HepG2 (cell line): Measurements from ENCODE around the gene CSNK1D. TPM values are rescaled to one million over a fixed set of nuclear protein-coding genes. Genes with fewer than 3 reads are reported as not detected.
A peak's percentile ranks its signal among the peaks of the same experiment; 100 is the strongest.

ENCODE experiments used
- ATF2 ChIP-seq: sonication (generic); formaldehyde crosslinking; IDR thresholded peaks from 2 replicates; pipeline ENCODE4 v1.4.0; 2020; ENCODE audit warnings: missing genetic modification reagents
- FOSL2 ChIP-seq: sonication (generic); formaldehyde crosslinking; IDR thresholded peaks from 2 replicates; pipeline ENCODE4 v1.4.0; 2020; ENCODE audit warnings: missing genetic modification reagents
- MXD3 ChIP-seq: IDR thresholded peaks from 2 replicates; pipeline ENCODE4 v1.6.1; 2016; ENCODE audit warnings: mild to moderate bottlenecking, missing biosample characterization, missing genetic modification reagents
- NPAS2 ChIP-seq: sonication (generic); formaldehyde crosslinking; IDR thresholded peaks from 2 replicates; pipeline ENCODE4 v1.8.0; 2022; ENCODE audit warnings: mild to moderate bottlenecking, missing genetic modification reagents, borderline replicate concordance
- STAG1 ChIP-seq: sonication (generic); formaldehyde crosslinking; IDR thresholded peaks from 2 replicates; pipeline ENCODE4 v1.4.0; 2020; ENCODE audit warnings: missing genetic modification reagents
- TCF12 ChIP-seq, 2 experiments: fragments of 450-650 bp in 1 of 2; sonication (generic) in 1 of 2; formaldehyde crosslinking in 1 of 2; IDR thresholded peaks; 2 replicates each; pipeline versions ENCODE4 v1.6.1 to v1.8.0; 2017 to 2022; ENCODE audit warnings: antibody characterized with exemption in 1 of 2, mild to moderate bottlenecking in 1 of 2, missing genetic modification reagents in 1 of 2, moderate library complexity in 1 of 2
- TFE3 ChIP-seq: IDR thresholded peaks from 2 replicates; pipeline ENCODE4 v1.6.1; 2016
- TGIF2 ChIP-seq: IDR thresholded peaks from 2 replicates; pipeline ENCODE4 v1.6.1; 2016; ENCODE audit warnings: control low read depth, missing compliant biosample characterization
- ZBTB40 ChIP-seq, 2 experiments: fragments of 450-650 bp in 1 of 2; sonication (generic) in 1 of 2; formaldehyde crosslinking in 1 of 2; IDR thresholded peaks; 2 replicates each; pipeline versions ENCODE4 v1.6.1 to v1.8.0; 2016 to 2022; ENCODE audit warnings: antibody characterized with exemption in 1 of 2, mild to moderate bottlenecking in 1 of 2, missing genetic modification reagents in 1 of 2
- ZNF280B ChIP-seq: sonication (generic); formaldehyde crosslinking; IDR thresholded peaks from 2 replicates; pipeline ENCODE4 v1.5.0; 2020; ENCODE audit warnings: missing genetic modification reagents, mild to moderate bottlenecking, borderline replicate concordance
- ZNF570 ChIP-seq: sonication (generic); formaldehyde crosslinking; IDR thresholded peaks from 2 replicates; pipeline ENCODE4 v1.4.0; 2020; ENCODE audit warnings: mild to moderate bottlenecking, missing genetic modification reagents, borderline replicate concordance
- ZNF598 ChIP-seq: sonication (generic); formaldehyde crosslinking; IDR thresholded peaks from 2 replicates; pipeline ENCODE4 v1.5.1; 2020; ENCODE audit warnings: mild to moderate bottlenecking, missing genetic modification reagents, borderline replicate concordance
- ZZZ3 ChIP-seq: sonication (generic); formaldehyde crosslinking; IDR thresholded peaks from 2 replicates; pipeline ENCODE4 v1.4.0; 2020; ENCODE audit warnings: missing genetic modification reagents, mild to moderate bottlenecking, borderline replicate concordance
- polyA plus RNA-seq, 8 experiments: library from polyadenylated mRNA; depleted of rRNA in 3 of 8; stranded (reverse) in 7 of 8; unstranded in 1 of 8; fragments of >200 nt; fragmentation: Illumina TruSeq in 4 of 8; extraction: Trizol in 4 of 8; gene quantifications; 2 replicates each; pipeline versions ENCODE4 v1.2.1 to v1.2.3, GENCODE V29; 2011 to 2016; ENCODE audit warnings: low read depth in 4 of 8, missing spikeins in 1 of 8, mixed read lengths in 1 of 8; ENCODE audit not compliant: insufficient read depth in 1 of 8
- total RNA-seq, 5 experiments: library from RNA; depleted of rRNA; stranded (reverse); fragments of >200 nt; fragmentation: Illumina TruSeq; extraction: Trizol; gene quantifications; 2 replicates each; pipeline ENCODE4 v1.2.3, GENCODE V29; 2016; ENCODE audit warnings: low read depth in 1 of 5

Gene CSNK1D
- total and polyA plus RNA-seq, 2 of the 13 experiments (the other 11 are each of a cell fraction or from before 2014, with no cell fraction given), result 31.5 to 128 TPM

- TF ChIP-seq ATF2 (CRISPR knock-in tag) (no peak), TFE3 (no peak), TCF12 (IDR thresholded peaks at IDR 0.05) (no peak), TCF12 (CRISPR knock-in tag; IDR thresholded peaks at IDR 0.05) (peak; percentile 75), ZNF598 (CRISPR knock-in tag) (peak; percentile 53; the same call in 1 of the 2 replicates), ZBTB40 (IDR thresholded peaks at IDR 0.05) (no peak), ZBTB40 (CRISPR knock-in tag; IDR thresholded peaks at IDR 0.05) (peak; percentile 70; the same call in 1 of the 2 replicates), ZZZ3 (0 out of 2 replicates have a peak, but pooled peaks have one; percentile 6), STAG1 (no peak), FOSL2 (CRISPR knock-in tag) (peak; percentile 33; the same call in 1 of the 2 replicates), MXD3 (CRISPR knock-in tag) (peak; percentile 69; the same call in 1 of the 2 replicates), NPAS2 (CRISPR knock-in tag) (no peak), ZNF280B (CRISPR knock-in tag) (no peak), ZNF570 (no peak), TGIF2 (CRISPR knock-in tag) (0 out of 2 replicates have a peak, but pooled peaks have one; percentile 31)
Measured at GRCh38 chr17:82228278-82228841, 45.1 kb downstream of the CSNK1D start (continued).
